HG03135 (cell line): Measurements from ENCODE around the gene CD8B.

Experiments
- ATAC-seq: cut with Tn5 transposase; IDR thresholded peaks from one replicate; pipeline ENCODE4 v1.9.1; 2021; ENCODE audit warnings: mild to moderate bottlenecking, moderate library complexity; ENCODE audit not compliant: unreplicated experiment

The CD8B gene

DNA sequence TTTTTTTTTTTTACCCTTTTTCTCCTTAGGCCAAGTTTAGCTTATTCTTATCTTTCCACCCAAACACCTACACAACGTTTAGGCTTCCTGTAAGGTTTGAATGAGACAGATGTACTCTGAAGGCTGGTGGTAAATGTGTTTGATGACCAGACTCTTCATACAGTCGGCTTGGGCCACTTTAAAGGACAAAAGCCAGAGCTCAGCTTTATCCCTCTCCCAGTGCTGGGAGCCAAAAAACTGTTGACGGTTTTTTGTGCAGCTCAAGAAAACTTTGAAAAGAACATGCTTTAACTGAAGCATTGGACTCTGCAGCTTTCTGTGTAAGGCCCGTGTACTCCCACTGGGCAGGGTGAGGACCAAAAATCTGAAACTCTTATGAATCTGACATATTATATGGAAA is 86.3 kb downstream of the CD8B start:
- ATAC-seq, result no peak

DNA sequence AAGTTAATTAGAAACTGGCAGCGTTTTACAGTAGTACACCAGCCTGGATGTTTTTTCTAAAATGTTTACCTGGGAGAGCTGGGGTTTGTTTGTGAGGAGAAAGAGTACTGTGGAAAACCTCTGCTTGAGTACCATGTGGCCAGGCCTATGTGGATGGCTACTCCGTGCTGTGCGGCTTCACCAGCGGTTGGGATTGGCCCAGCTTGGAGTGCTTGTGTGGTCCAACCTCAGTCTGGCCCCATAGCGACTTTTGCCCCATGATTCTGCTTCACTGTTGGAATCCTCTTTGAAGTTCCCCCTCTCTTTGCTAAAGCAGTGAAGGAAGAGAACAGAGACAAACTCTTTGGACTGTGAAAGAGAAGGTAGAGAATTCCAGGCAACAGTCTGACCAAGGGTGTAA is 86.8 kb downstream of the CD8B start:
- no peak for ATAC-seq

DNA sequence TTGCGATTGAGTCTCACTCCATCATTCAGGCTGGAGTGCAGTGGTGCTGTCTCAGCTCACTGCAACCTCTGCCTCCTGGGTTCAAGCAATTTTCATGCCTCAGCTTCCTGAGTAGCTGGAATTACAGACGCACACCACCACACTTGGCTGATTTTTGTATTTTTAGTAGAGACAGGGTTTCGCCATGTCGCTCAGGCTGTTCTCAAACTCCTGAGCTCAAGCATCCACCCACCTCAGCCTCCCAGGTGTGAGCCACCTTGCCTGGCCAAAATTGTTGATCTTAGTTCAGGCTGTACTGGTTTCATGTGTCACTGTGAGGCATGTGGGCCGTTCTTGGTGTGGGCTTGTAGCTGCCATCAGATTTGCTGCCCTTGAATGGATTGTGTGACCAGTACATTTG is 89.1 kb downstream of the CD8B start:
- ATAC-seq, result no peak

DNA sequence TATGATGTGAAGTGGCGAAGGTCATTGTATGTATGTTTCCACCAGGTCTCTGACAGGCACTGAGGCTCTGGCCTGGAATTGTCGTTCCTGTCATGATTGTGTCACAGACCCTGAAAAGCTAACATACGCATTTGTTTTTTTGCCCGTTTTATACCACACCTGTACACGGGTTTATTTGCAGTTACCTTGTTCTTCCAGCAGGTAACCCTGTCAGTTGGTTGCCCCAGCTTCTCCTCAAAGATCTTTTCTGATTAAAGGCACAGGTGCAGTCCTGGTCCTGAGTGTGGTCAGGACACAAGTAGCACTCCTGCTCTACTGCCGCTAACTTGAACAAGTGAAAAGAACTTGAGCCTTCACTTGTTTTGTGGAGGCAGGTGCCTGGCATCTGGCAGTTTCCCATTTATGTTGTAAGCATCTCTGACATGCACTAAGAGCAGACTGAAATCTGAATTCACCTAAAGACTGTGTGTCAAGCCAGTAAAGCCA is 90.8 kb downstream of the CD8B start:
- ATAC-seq, result no peak

DNA sequence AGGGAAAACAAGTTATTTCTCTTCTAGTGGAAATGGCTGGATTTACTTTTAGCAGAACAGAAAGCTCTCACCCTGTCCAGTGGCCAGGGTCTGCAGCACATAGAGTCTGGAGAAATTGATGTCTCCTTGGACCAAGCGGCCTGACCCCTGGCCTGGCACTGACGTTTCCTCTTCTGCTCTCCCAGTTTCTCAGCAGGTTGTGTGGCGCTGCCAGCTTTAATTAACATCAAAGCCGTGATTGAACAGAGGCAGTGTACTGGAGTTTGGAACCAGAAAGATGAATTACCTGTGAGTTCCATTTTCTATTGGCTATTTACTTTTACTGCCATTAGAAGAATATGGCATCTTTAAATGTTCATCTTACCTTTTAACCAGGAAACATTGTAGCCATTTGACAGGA is 91.8 kb downstream of the CD8B start:
- no peak for ATAC-seq

DNA sequence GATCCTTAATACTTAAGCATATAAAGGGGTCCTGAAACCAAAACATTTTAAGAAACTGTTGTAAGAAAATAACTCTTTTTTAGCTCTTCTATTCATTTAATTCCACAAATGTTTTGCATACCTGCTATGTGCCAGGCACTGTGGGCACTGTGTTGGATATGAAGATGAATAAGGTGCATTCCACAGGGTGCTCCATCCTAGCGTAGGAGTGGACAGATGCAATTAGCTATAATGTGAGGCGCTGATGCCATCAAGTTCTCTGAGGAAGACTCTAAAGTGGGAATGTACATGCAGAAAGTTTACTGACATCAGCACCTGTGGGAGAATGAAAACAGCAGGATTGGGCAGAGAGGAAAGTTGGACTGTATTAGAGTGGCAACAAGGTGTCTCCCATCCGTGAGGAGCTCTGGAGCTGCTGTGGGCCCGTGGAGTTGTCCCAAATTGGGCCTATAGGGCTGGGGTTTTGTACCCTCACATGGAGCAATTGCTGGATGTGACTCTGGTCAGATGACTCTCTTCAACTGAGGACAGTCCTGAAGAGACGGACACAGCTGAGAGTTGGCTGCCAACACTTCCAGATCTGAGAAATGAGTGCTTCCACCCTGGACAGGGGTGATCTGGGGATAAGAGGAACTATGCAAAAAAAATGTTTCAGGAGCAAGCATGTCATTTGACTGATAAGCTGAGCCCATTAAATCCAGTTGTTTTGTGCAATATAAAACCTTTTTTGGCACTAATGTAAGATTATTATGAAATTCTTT is 93.3 kb downstream of the CD8B start:
- no peak for ATAC-seq
